Adipose tissue (tissue), 3 donors: ENCODE measurements around the gene MFN2. TPM values are rescaled to one million over a fixed set of nuclear protein-coding genes. Genes with fewer than 3 reads are reported as not detected.

ENCODE experiments used
- H3K27ac ChIP-seq: one replicate; pipeline ENCODE4 v1.5.1; 2013; ENCODE audit warnings: low read depth, low read length
- WGBS, 3 donors: extraction: QIAGEN DNeasy Blood & Tissue Kit; methylation state at CpG; one replicate each; pipeline ENCODE4 v1.1.7; 2013; 5-methylcytosine and 5-hydroxymethylcytosine counted together
- polyA plus RNA-seq, 3 donors: library from polyadenylated mRNA; stranded (reverse); fragments of 200-250 nt; gene quantifications; one replicate each; pipeline ENCODE4 v1.2.3, GENCODE V29; 2013
- donor health status: healthy with polysubstance abuse.
- donor health status: Bipolar disorder and iron deficiency.
- donor health status: healthy.

MFN2 gene
- polyA plus RNA-seq, 3 donors = 19.0 to 53.3 (median 50.5) TPM

- WGBS, 3 donors = 69 to 92% (median 79%) methylated on average over 6 of the region's 6 CpGs
- no peak overlapping the region for H3K27ac ChIP-seq
Measured at GRCh38 chr1:11955221-11955620, 25.0 kb upstream of the MFN2 start.

- H3K27ac ChIP-seq = no peak overlapping the region
- WGBS, 3 donors = 82 to 93% (median 89%) methylated on average over 5 of the region's 5 CpGs
Measured at GRCh38 chr1:11957398-11957797, 22.8 kb upstream of the MFN2 start.

GRCh38 chr1:11957897-11958296, 22.3 kb upstream of the MFN2 start:
- WGBS, 3 donors = 92 to 94% (median 93%) methylated on average over 12 of the region's 12 CpGs
- no peak overlapping the region for H3K27ac ChIP-seq

GRCh38 chr1:11960276-11960675, 20.0 kb upstream of the MFN2 start:
- 88 to 94% (median 88%) methylated on average over 5 of the region's 5 CpGs for WGBS, 3 donors
- no peak overlapping the region for H3K27ac ChIP-seq

- WGBS, 3 donors = 71 to 76% (median 72%) methylated on average over 6 of the region's 6 CpGs
- no peak overlapping the region for H3K27ac ChIP-seq
Measured at GRCh38 chr1:11960715-11961114, 19.5 kb upstream of the MFN2 start.

GRCh38 chr1:11961230-11961629, 19.0 kb upstream of the MFN2 start:
- H3K27ac ChIP-seq = no peak overlapping the region
- WGBS, 3 donors = 37 to 60% (median 39%) methylated on average over 4 of the region's 4 CpGs

DNA sequence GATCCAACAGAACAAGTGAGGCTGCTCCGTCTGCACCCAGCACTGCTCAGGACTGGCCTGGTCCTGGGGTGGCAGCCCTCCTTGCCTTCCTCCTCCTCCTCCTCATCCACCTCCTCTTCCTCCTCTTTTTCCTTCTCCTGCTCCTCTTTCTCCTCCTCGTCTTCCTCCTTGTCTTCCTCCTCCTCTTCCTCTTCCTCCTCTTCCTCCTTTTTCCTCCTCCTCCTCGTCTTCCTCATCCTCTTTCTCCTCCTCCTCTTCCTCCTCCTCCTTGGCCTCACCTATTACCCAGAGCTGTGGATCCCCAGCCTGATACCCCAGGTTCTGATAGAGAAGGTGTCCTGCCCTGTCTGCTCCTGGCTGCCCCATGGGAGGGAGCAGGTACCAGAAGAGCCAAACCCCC, 16.6 kb upstream of the MFN2 start:
- H3K27ac ChIP-seq = no peak overlapping the region
- 64 to 72% (median 68%) methylated on average over 3 of the region's 3 CpGs for WGBS, 3 donors

- H3K27ac ChIP-seq = no peak overlapping the region
- WGBS, 3 donors = 93% methylated on average over 12 of the region's 12 CpGs
Measured at GRCh38 chr1:11964656-11965055, 15.6 kb upstream of the MFN2 start.

GRCh38 chr1:11967028-11967547, 13.2 kb upstream of the MFN2 start:
- no peak overlapping the region for H3K27ac ChIP-seq
- WGBS, 3 donors = 36 to 75% (median 64%) methylated on average over 6 of the region's 6 CpGs

DNA sequence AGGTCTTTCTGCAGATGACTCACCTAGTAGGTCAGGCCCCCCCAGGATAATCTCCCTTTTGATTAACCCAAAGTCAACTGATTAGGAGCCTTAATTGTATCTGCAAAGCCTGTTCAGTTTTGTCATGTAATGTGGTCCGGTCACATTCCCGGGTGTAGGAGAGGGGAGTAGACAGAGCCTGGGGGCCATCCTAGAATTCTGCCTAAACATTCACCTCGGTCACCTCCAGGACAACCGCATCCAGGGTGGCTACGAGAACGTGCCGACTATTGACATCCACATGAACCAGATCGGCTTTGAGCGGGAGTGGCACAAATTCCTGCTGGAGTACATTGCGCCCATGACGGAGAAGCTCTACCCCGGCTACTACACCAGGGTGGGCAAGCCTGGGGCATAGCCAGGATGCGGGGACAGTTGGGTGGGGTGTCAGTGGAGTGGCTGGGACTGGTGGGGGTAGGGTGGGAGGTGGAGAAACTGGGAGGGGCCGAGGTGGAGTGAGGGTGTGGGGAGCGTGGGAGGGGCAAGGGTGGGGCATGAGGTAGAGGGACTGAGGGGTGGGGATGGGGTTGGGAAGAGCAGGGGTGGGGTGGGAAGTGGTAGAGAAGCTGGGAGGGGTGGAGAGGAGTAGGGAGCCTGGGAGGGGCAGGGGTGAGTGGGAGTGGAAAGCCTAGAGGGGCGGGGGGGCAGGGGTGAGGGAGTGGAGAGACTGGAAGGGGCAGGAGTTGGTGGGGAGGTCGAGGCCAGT, 9.6 kb upstream of the MFN2 start:
- WGBS, 3 donors = 88 to 92% (median 91%) methylated on average over 15 to 17 of the region's 17 CpGs

DNA sequence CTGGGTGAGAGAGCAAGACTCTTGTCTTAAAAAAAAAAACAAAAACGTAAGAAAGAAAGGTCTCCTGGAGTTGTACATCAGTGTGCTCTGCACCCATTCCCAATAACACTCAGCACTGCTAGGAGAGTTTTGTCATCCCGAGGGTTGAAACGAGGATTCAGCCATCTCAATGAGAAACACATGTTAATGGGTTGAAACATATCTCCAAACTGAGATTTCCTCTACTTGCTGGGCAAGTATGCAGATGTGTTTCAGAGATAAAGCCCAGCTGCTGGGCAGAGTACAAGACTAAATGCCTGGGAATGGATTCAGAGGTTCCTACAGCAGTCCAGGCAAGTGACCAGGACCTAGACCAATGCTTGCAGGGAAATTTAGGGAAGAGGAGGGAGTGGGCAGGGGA, 2.6 kb upstream of the MFN2 start:
- H3K27ac ChIP-seq = no peak overlapping the region
- WGBS, 3 donors = 46 to 70% (median 59%) methylated on average over 3 of the region's 3 CpGs

More for the DNA sequence above, 9.6 kb upstream of the MFN2 start:
- no peak overlapping the region for H3K27ac ChIP-seq

DNA sequence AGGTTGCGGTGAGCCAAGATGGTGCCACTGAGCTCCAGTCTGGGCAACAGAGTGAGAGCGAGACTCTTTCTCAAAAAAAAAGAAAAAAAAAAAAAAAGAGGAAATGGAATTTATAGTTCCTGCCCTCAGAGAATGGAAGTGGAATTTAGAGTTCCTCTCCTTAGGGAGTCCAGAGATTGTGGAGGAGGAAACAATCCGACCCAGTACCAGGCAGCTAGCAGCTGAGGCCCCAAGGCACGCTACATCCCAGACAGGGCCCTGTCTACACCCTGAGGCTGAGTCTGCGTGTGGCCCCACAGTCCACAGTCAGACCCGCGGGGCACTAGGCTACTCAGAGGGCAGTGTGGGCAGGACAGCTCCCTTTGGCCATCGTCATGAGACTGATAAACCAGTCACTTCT, 1.9 kb upstream of the MFN2 start:
- no peak overlapping the region for H3K27ac ChIP-seq
- 73 to 85% (median 73%) methylated on average over 8 of the region's 8 CpGs for WGBS, 3 donors

GRCh38 chr1:11979028-11979850, 1.0 kb upstream of the MFN2 start:
- 48 to 62% (median 54%) methylated on average over 29 of the region's 29 CpGs for WGBS, 3 donors
- no peak overlapping the region for H3K27ac ChIP-seq

DNA sequence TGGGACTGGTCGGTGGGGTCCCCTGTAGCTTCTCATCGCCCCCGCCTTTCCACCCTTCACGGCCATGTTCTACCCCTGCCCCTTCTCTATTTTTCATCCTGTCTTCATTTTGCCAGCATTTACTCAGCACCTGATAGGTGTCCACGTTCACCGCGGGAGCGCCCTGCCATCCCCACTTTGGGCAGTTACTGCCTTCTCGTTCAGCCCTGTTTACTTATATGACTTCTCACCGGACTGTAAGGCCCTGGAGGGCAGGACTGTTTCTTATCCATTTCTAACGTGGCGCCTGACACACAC, 380 bp downstream of the MFN2 start:
- peak overlapping the region; percentile 10 for H3K27ac ChIP-seq
- WGBS, 3 donors = 0 to 2% (median 0%) methylated on average over 9 to 12 of the region's 12 CpGs

- 85 to 88% (median 85%) methylated on average over 13 of the region's 13 CpGs for WGBS, 3 donors
- H3K27ac ChIP-seq = no peak overlapping the region
Measured at GRCh38 chr1:11981378-11982009, 1.2 kb downstream of the MFN2 start.

GRCh38 chr1:11982010-11982392, 1.8 kb downstream of the MFN2 start:
- no peak overlapping the region for H3K27ac ChIP-seq
- 66 to 80% (median 69%) methylated on average over 3 of the region's 3 CpGs for WGBS, 3 donors

GRCh38 chr1:11984121-11984520, 3.9 kb downstream of the MFN2 start:
- H3K27ac ChIP-seq = no peak overlapping the region
- 61 to 90% (median 86%) methylated on average over 5 of the region's 5 CpGs for WGBS, 3 donors

DNA sequence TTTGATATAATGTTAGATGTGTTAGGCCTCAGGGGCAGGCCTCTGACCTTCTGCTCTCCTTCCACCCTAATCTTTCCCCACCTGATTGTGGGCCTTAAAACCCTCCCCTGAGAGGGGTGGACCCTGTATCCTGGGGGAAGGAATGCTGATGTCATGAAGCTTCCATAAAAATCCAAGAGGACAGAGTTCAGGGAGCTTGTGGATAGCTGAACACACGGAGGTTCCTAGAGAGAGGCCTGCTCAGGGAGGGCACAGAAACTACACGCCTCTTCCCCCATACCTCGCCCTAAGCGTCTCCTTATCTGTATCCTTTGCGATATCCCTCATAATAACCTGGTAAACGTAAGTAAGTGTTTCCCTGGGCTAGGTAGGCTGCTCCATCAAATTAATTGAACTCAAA, 4.3 kb downstream of the MFN2 start:
- peak overlapping the region; percentile 73 for H3K27ac ChIP-seq
- WGBS, 3 donors = 77 to 89% (median 85%) methylated on average over 6 of the region's 6 CpGs

DNA sequence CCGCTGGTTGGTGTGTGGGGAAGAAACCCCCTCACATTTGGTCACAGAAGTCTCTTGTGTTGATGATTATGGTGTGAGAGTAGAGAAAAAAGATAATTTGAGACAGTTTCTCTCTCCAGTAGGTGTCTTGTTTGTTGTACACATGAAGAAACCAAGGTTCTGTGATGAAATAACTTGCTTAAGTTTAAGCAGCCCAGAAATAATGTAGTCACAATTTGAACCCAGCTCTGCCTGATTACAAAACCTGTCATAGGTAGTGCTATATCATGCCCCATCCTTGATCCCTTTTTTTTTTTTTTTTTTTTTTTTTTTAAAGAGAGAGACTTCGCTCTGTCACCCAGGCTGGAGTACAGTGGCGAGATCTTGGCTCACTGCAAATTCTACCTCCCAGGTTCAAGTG, 4.9 kb downstream of the MFN2 start:
- no peak overlapping the region for H3K27ac ChIP-seq
- 65 to 94% (median 79%) methylated on average over 2 to 3 of the region's 3 CpGs for WGBS, 3 donors
